GM21619 (cell line): ENCODE results near the gene GRN.
A peak's percentile ranks its signal among the peaks of the same experiment; 100 is the strongest.
"Not testable (repeated sequence)": the region's sequence is repeated elsewhere in the genome, so short reads cannot be mapped to it uniquely, and the experiment has no call there.

ENCODE experiments used
- ATAC-seq: cut with Tn5 transposase; IDR thresholded peaks from one replicate; pipeline ENCODE4 v1.9.1; 2021; ENCODE audit not compliant: unreplicated experiment

The GRN gene

DNA sequence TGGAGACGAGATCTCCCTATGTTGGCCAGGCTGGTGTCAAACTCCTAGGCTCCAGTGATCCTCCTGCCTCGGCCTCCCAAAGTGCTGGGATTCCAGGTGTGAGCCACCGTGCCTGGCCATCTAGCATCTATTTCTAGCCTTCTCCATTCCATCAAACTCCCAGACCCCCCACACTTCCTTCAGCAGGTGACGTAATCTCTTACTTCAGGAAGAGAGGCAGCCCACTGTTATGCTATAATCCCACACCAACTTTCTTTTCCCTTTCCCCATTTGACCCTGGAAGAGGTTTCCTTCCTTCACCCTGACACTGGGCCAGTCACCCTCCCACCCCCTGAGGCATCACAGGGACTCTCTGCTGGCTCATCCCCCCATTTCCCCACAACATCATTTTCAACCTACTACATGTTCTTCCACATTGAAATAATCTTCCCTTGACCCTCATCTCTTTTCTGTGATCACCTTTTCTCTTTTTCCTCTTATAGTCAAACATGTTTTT is 36.8 kb downstream of the GRN start:
- ATAC-seq, result no peak

DNA sequence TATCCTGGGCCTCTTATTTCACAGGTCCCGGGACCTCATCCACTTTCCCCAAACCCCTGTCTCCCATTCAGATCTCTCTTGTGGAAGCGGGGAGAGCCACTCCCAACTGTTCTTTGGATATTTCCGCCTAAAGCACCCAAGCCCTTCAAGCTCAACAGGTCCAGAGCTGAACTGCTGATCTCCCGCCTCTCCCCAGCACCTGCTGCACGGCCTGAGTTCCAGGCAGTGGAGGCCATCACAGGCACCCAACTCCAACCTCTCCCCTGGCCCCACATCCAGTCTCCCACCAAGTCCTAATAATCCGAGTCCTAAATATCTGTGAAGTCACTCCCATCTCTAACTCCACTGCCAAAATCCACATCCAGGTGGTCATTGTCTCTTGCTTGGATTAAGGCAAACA is 37.8 kb downstream of the GRN start:
- no peak for ATAC-seq

DNA sequence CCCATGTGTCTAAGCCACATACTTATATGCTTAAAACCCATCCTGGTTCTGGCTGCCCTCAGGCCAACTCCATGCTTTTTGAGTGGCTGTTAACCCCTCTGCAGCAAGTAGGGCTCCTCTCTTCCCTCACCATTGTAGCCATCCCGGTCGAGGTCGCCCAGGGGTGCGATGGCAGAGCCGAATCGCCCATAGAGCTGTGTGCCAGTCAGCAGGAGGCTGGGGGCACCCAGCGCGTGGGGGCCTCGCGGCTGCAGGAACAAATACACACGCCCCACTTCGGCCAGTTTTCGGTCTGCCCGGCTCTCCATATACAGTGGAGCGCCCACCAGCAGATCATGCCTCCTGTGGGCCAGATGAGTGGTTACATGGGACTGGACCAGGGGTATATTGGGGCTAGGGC is 38.3 kb downstream of the GRN start:
- ATAC-seq, result no peak

DNA sequence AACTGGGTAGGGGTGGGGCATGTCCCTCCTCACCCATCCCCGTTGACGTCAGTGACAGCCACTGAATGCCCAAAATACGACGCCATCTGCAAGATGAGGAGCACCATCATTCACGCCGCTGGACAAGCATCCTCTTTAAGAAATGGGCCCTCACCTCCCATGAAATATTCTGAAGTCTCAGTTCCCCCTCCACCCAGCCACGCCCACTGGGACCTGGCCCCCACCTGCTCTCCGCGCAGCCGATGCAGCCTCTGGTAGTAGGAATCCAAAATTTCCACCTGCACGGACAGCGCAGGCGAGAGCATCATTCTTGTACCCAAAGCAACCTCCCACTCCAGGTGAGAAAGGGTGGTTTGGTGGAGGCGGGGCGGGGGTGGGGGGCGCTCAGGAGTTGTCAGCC is 38.8 kb downstream of the GRN start:
- no peak for ATAC-seq

DNA sequence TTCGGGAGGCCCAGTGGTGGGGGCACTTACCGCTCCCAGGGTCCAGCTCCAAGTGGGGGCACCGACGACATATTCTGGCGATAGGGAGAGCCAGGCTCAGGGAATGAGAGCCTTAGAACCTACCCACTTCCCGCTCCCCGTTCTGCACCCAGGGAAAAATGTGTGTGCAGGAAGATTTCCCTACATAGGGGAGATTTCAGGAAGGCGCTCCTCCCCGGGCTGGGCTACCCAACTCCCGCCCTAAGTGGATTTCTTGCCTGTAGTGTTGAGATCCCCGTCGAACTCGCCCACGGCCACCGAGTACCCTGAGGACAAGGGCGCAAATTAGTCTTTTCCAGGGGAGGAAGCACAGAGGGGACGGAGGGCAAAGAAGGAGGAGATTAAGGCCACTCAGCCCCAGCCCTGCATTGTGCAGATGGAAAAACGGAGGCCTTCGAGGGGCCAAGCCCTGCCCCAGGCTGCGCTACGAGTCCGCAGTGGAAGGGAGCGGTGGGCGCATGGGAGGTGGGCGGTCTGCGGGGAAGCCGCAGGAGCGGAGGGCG is 39.2 kb downstream of the GRN start:
- no peak for ATAC-seq

DNA sequence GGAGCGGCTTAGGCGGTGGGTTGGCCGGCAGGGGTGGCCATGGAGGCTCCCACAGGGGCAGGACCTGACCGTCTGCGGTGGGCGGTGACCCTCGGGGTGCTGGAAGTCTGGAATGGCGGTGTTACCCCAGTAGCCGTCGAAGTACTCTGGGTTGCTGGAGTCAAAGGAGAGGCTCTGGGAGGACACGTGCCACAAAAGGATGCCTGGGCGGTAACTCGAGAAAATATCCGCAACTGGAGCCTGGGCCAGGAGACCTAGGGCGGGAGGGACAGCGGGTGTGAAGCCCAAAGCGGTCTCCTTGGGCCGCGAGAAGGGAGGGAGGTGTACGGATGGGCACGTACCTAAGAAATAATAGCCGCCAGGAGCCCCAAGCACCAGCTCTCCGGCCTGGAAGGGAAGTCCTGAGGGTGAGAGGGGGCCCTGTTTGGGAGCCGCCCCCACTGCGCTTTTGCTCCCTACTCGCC is 39.8 kb downstream of the GRN start:
- no peak for ATAC-seq

DNA sequence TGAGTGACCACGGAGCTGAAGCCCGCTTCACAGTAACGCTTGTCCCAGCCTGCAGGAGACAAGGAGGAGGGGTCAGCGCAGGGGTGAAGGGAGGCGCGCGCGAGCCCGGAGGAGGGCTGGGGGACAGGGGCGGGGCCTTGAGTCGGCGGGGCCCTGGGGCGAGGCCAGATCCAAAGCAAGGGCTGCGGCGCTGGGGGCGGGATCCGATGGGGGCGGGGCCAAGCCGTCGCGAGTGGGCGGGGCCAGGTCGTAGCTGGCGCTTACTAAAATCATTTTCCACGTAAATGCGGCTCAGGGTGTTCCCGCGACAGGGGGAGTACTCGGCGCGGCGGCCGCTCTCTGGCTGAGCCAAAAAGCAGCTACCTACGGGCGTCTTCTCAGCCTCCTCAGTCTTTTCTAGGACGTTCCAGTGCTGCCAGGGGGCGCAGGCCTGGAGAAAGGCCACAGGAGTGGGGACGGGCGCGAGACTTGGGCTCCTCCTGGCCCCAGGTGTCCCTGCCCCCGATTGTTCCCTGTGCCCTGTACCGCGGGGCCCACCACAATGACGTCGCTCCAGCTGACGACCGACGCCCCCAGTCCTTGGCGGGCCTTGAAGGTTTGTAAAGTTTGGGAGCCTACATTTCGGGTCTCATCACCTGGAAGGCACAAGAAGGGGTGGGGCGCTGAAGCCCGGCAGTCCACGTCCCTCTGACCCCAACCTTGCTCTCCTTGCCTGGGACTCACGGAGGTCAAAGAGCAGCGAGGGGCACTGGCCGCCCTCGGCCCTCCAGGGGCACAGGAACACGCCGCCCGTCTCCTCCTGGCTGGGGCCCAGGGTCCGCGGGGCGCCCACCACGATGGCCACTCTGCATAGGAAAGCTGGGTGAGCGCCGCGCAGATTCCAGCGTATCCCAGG is 40.4 kb downstream of the GRN start:
- peak; percentile 52 for ATAC-seq

DNA sequence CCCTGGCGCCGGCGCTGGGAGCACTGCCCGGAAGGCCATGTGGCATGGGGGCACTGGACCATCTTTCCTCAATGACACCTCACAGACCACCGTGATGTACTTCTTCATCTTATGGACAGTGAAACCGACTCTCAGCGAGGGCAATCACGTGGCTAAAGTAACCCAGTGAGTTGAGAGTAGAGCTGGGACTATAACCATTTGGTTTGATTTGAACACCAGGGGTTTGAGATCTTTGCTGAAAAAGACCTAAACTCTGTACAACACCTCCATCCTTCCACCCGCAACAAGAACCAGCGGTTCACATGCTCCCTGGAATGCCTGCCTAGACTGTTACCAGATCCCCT is 41.1 kb downstream of the GRN start:
- no peak for ATAC-seq

DNA sequence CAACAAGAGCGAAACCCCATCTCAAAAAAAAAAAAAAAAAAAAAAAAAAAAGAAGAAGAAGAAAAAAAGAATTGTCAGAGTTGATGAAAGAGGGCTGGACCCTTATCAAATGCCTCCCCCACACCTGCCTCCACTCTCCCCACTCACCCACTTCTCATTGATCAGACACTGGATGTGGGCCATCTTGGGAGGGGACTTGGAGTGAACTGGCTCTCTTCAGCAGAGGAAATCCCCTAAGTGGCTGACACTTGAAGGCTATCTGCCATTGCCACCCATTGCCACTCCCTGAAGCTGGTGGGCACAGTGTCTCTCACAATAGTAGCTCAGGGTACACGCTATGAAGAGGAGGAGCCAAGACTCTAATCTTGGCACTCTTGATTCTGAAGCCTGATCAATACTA is 42.7 kb downstream of the GRN start:
- ATAC-seq, result no peak

DNA sequence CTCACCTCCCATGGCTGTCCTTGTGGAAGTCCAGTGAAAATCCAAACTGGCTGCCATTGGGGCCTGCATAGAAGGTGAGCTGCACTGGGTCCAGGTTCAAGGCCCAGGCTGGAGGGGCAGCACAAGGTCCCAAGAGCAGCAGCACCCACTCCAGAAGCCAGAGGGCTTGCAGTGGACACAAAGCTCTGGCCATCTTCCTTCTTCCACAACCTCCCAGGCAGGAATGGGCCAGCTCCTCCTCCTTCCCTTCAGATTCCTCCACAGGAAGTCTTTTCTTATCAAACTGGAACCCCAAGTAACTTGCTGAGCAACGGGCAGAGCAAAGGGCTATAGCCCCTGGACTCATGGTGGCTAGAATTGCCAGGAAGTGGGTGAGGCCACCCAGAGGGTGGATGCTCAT is 44.2 kb downstream of the GRN start, which contains the start of gene ITGA2B:
ITGA2B (minus strand) TSS at position 369 of the 400 bp plus-strand sequence; CDS start at position 193, 176 bp downstream.
- no peak for ATAC-seq

DNA sequence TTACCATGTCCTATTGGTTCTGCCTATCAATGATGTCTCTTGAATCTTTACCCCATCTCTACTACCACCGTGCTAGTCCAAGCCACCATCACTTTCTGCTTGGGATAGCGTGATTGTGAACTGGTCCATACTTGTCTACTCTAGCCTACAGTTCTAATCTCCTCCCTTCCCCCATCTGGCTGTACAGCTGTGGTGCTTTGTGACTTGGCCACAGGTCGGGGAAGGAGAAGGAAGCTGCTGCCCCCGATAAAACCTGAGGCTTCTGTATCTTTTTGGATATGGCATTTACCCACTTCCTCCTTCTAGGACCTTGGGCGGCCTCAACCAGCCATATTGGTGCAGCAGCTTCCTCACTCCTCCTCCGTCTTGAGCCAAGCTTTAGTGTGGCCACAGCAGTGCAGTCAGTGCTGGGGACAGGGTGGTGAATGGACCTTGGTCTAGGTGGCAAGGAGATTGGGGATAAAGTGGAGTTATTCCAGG is 44.7 kb downstream of the GRN start:
- no peak for ATAC-seq

DNA sequence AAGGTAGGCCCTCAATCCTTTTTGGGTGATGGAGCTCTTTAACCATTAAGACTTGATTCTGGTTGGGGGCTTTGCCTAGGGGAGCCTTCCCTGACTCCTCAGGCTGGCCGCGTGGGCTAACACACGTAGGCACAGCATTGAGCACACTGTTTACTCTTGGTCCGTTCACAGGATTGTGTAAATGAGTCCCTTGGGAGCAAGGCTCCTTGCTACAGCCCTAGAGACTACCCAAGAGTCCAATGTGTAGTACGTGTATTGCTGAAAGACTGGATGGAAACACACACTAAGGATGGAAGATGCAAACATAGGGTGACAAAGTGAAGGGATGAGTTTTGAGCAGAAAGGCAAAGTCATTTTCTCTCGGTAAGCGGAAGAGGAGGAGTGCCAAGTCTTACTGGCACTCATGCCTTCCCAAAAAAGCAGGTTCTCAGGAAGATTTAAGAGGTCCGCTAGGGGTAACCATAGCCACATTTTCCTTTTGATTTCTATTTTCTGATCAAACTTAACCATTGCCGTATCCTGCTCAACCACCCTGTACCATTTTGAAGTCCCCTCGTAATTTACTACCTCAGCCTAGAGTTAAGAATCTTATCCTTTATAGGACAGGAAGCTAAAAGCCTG is 45.3 kb downstream of the GRN start:
- ATAC-seq, result no peak

DNA sequence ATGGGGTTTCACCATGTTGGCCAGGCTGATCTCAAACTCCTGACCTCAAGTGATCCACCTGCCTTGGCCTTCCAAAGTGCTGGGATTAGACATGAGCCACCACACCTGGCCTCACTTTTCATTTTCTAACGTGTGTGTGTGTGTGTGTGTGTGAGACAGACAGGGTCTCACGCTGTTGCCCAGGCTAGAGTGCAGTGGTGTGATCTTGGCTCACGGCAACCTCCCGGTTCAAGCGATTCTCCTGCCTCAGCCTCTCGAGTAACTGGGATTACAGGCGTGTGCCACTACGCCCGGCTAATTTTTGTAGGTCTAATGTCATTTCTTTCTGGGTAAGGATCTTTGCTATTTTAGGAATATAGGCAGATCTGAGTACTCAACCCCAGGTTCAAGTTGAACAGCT is 49.0 kb downstream of the GRN start:
- not testable (repeated sequence) for ATAC-seq

DNA sequence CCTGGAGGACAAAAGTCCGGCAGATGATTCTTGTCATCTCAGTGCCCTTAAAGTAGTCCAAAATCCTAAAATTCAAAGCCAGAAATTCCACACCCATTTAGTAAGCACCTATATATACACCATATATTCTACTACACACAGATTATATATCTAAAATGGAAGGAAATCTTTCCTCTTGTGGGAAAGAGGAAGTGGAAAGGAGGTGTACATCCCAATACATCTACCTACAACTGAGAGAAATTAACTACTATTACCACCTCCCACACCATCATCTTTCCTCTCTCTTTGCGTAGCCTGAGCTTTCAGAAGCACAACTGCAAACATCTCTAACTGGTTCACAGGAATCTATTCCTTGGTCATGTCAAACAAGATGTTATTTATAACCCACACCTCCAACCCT is 49.7 kb downstream of the GRN start:
- ATAC-seq, result no peak

DNA sequence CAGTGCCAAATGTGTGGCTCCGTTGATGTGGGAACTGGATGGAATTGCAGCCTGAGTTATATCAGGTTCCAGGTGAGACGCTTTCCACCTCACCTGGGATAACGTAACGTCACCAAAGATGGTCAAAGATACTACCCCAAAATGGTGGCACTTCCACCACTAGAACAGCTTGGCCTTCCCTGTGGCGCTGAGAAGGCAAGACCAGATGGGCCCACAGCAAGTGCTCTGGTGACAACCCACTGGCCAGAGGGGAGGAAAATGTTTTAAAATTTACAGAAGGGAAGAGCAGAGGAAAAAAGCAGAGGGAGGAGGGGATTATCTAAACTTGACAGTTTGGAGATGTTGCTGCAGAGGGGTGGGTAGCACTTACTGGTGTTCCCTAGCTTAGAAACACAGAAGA is 51.8 kb downstream of the GRN start:
- ATAC-seq, result no peak

DNA sequence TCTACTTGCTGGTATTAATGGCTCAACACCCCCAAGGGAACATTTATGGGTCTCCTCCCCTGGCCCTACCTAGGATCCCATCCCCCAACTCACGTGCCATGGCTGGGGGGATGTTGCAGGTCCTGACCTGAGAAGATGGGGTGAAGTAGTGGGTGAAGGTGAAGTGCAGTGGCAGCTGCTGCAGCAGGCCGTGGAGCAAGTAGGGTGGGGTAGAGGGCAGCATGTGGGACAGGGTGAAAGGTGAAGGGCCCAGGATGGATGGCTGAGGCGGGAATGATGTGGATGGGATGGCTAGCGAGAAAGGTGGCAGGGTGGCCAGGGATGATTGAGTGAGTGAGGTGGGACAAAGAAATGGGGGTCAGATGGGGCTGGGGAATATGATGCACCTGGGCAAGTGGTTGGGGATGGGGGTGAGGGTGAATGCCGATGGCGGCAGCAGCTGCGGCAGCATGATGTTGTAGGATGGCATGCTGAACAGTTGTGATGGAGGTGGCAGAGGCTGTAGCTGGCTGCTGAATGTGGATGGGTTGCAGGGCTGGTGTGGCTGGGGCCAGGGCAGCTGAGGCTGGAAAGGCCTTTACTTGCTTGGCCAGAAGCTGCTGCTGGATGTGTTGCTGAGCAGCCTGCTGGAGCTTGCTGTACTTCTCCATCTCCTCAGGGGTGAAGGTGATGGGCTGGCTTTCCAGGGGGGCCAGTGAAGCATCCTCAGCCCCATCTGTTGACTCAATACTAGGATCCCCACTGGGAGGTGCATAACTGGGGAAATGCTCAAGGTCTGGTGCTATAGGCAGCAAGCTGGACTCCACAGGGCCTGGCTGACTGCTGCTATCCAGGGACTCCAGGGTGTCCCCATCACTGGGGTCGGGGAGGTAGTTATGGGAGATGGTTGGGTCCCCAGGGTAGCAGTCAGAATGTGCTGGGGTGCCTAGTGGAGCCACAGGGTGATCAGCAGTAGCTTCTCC is 52.7 kb downstream of the GRN start:
- ATAC-seq, result no peak

DNA sequence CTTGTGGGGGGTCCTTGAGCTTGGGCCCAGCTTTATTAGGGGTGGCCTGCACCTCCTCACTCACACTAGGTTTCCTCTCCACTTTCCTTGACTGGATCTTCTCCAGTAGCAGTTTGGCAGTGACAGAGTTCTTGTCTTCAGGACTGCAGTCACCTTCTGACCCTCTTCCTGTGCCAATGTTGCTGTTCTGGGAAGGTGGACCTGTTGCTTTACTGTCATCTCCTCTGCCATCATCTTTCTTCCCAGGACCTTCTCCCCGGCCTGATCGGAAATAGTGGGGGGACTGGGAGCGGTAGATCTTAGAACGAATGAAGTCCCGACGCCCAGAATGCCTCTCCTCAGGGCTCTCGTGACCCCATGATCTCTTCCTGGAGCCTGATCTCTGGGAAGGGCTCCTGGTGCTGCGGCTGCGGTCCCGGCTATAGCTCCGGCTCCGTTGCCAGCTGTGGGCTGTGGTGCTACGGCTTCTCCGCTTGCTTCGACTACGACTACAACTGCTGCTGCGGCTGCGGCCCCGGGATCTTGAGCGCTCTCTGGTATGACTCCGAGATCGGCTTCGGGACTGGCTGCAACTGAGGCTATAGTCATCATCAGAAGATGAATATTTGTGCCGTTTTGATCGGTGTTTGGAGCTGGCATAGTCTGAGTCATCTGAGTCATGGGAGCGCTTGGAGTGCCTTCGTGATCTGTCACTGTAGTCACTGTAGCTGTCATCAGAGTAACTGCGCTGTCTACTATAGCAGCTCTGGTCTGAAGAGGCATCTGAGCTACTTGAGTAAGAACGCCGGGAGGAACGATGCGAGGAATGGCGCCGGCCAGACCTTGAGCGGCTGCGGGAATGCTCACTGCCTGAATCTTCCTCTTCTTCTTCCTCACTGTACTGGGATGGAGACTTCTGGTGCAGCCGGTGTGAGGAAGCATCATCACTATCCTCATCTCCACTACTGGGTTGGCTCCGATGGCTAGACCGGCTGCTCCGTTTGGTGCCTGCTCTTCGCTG is 53.9 kb downstream of the GRN start:
- ATAC-seq, result no peak

DNA sequence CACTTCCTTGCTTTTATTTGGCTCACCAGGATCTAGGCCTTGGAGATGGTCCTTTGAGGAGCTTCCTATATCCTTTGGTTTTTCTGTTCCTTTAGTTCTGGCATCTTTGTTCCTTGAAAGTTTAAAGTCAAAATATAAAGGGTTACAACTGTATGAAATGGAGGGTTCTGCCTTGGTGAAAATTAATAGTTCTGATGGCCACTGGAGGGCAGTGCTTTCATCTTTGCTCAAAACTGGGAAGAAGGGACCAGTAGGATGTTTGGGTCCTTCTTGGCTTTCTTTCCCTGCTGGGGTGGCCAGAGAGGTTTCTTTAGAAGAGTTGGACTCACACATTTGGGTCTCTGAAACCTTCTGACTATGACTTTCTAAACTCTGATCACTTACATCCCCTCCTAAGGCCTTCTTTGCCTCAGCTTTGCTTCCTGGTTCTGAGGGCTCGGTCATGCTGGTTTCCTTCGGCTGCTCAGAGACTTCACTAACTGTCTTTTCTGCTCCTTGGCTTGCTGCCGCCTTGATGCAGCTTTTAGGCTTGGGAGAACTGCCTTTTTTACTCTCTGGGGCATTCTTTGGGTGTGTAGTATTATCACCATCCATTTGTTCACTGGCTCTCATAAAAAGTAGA is 55.2 kb downstream of the GRN start:
- no peak for ATAC-seq
